GM12865 (cell line): Measurements from ENCODE around the gene NRL.

Experiments
- DNase-seq: peaks from one replicate; pipeline ENCODE4 v3.0.0; 2010; ENCODE audit warnings: low read depth
- H3K4me3 ChIP-seq: 2 replicates; pipeline ENCODE4 v1.5.1; 2011; ENCODE audit warnings: mild to moderate bottlenecking, low read depth, low read length, control low read depth
- CTCF ChIP-seq: IDR thresholded peaks from 2 replicates; pipeline ENCODE4 v1.5.1; 2011; ENCODE audit warnings: low read length, control low read depth, low read depth, inconsistent platforms; ENCODE audit not compliant: insufficient read depth; ENCODE audit errors: missing control alignments

NRL gene

GRCh38 chr14:24156840-24157239 is 42.1 kb upstream of the NRL start:
- H3K4me3 ChIP-seq = no peak overlapping the region
- no peak for TF ChIP-seq CTCF
- no peak for DNase-seq

GRCh38 chr14:24155100-24155499 is 40.4 kb upstream of the NRL start:
- no peak for DNase-seq
- no peak for TF ChIP-seq CTCF
- no peak overlapping the region for H3K4me3 ChIP-seq

GRCh38 chr14:24151404-24152080 is 36.8 kb upstream of the NRL start:
- no peak for TF ChIP-seq CTCF
- no peak overlapping the region for H3K4me3 ChIP-seq
- no peak for DNase-seq

- no peak overlapping the region for H3K4me3 ChIP-seq
- DNase-seq = no peak
- TF ChIP-seq CTCF = no peak
Observed at GRCh38 chr14:24150993-24151392, 36.2 kb upstream of the NRL start.

- no peak for DNase-seq
- TF ChIP-seq CTCF = no peak
- H3K4me3 ChIP-seq = no peak overlapping the region
Observed at GRCh38 chr14:24150567-24150966, 35.8 kb upstream of the NRL start.

- no peak for TF ChIP-seq CTCF
- DNase-seq = no peak
- no peak overlapping the region for H3K4me3 ChIP-seq
Observed at GRCh38 chr14:24150061-24150460, 35.3 kb upstream of the NRL start.
